TTC549 (cell line): ENCODE results near the gene CKMT2.

Experiments used
- FAIRE-seq: peaks from 2 replicates; lab custom pipeline; 2012; peaks lifted over from hg19 to GRCh38; lab: Jason Lieb, UNC

CKMT2 gene

DNA sequence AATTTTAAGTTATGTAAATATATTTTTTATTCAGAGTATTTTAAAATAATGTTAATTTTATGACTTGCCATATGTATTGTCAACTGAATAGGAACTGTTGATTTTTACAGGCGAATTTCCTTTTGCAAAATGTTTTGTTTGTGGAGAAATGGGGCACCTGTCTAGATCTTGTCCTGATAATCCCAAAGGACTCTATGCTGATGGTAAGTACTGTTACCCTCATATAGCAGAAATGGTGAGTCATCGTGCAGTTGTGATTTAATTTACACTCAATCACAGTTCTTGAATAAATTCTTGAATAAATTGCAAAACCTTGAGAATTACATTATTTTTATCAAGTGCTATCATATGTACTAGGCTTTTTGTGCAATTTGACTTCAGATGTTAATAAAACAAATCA, 75.7 kb downstream of the CKMT2 start:
- FAIRE-seq: no peak

DNA sequence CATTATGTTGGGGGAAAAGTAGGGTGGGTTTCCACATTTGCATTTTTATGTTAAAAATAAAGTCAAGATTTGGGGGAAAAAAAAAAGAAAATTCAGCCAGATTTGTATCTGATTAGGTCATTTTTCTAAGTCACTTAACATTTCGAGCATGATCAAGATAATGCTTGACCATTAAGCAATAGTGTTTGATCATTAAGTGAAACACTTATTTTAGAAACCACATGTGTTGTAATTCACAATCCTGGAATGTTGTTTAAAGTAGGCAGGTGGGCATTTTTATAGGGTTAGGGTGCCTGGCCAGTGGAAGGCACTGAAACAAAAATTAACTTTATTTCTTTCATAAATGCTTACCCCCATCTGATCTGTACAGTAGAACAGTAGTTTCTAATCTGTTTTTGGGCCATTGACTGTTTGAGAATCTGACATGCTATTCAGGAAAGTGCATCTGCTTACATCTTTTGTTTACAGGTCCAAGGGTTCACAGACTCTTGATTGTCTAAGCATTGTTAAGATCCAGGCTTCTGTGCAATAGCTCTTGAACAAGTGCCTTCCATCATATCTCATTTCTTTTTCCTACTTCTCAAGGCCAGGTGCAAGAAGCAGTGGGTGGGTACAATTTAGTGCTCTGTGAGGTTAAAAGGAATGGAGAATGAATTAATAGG, 77.4 kb downstream of the CKMT2 start:
- no peak for FAIRE-seq

DNA sequence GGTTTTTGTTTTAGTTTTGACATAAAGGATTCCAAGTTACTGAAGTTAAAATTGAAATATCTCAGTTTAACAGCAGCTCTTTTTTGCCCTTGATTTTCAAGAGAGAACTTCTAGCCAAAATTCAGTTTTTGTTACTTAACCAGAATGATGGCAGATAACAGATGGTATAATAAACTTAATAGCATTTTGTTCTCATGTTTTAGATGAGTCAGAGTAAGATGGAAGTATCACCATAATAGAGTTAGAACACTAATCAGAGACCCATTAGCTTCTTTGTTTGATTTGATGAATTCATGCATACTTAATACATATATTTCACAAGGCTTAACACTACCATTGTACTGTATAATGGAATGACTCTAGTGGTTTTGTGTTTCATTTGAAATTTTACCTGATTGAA, 80.2 kb downstream of the CKMT2 start:
- no peak for FAIRE-seq

DNA sequence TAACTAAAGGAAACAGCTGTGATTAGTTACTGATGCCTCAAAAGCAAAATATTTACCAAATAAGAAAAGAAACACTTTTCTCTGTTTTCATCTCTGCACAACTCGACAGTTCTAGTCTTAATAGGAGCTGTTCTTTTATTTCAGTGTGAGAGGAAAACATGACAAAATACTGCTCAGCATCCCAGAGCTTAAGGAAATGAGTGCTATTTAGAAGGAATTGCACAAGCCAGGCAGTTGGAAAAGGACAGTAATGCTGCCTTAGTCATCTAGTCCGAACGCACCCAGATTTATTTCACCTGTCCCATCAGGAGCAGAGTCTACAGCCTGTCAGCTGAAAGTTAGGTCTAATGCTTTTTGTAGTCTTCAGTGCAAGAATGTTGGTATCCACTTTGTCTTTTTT, 80.6 kb downstream of the CKMT2 start:
- FAIRE-seq: no peak

DNA sequence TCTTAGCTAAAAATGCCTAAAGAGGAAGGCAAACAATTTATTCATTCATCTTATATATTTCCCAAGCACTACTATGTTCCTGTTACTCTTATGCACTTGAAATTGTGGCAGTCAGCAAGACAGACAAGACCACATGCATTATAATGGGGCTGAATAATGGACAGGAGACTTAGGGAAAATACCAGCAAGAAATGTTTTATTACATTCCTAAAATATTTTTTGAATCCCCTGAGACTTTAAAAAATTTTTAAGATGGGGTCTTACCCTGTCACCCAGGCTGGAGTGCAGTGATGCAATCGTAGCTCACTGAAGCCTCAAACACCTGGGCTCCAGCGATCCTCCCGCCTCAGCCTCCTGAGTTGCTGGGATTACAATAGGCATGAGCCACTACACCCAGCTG, 81.5 kb downstream of the CKMT2 start:
- no peak for FAIRE-seq

DNA sequence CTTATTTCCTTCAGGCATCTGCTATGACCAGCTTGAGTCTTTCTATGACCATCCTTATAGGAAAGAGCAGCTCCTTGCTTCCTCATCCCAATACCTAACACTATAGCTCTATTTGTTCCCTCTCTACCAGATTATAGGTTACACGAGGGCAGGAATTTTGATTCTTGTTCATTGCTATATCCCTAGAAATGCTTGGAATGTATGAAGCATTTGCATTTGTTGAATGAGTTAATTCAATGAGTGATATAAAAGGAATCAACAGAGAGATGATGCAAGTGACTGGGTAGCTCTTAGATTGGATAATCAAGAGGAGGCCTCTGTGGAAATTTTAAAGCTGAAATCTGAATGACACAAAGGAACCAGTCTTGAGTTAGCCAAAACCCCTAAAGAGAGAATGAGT, 82.2 kb downstream of the CKMT2 start:
- no peak for FAIRE-seq

DNA sequence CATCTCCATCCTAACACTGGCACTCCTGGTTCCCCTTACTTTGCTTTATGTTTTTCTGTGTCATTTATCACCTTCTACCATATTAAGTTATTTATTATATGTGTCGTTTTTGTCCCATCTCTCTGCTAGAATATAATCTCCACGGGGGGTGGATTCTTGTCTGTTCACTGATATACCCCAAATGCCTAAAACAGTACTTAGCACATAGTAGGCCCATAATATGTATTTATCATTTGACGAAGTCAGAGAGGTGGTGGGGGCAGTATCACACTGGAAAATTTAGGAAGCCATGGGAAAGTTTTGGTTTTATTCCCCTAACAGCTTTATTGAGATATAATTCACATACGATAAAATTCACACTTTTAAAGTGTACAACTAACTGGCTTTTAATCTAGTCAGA, 82.7 kb downstream of the CKMT2 start:
- FAIRE-seq: no peak
